HEK293T (cell line): ENCODE measurements around the gene LRBA.

Source experiments
- ARNT ChIP-seq: fragments of 450-650 bp; IDR thresholded peaks from 2 replicates; pipeline ENCODE4 v1.6.1; 2017; ENCODE audit warnings: mild to moderate bottlenecking
- CTBP1 ChIP-seq: fragments of 450-650 bp; IDR thresholded peaks from 2 replicates; pipeline ENCODE4 v1.6.1; 2016; ENCODE audit warnings: borderline replicate concordance
- FOXA1 ChIP-seq: fragments of 450-650 bp; IDR thresholded peaks from 2 replicates; pipeline ENCODE4 v1.6.1; 2016; ENCODE audit warnings: mild to moderate bottlenecking
- FOXM1 ChIP-seq: fragments of 450-650 bp; IDR thresholded peaks from 2 replicates; pipeline ENCODE4 v1.6.1; 2017; ENCODE audit warnings: mild to moderate bottlenecking, borderline replicate concordance
- NFRKB ChIP-seq: fragments of 450-650 bp; IDR thresholded peaks from 2 replicates; pipeline ENCODE4 v1.6.1; 2016; ENCODE audit warnings: mild to moderate bottlenecking, moderate library complexity
- PKNOX1 ChIP-seq: fragments of 450-650 bp; IDR thresholded peaks from 2 replicates; pipeline ENCODE4 v1.6.1; 2016
- SP1 ChIP-seq: fragments of 450-650 bp; IDR thresholded peaks from 2 replicates; pipeline ENCODE4 v1.6.1; 2017
- SUZ12 ChIP-seq: fragments of 450-650 bp; IDR thresholded peaks from 2 replicates; pipeline ENCODE4 v1.6.1; 2016; ENCODE audit warnings: mild to moderate bottlenecking
- TARDBP ChIP-seq: fragments of 450-650 bp; IDR thresholded peaks from 2 replicates; pipeline ENCODE4 v1.6.1; 2016

- TF ChIP-seq TARDBP = no peak
- TF ChIP-seq FOXM1 = no peak
- TF ChIP-seq SUZ12 = no peak
- no peak for TF ChIP-seq FOXA1
- no peak for TF ChIP-seq NFRKB
- TF ChIP-seq ARNT = no peak
- TF ChIP-seq SP1 = no peak
- no peak for TF ChIP-seq PKNOX1
- no peak for TF ChIP-seq CTBP1
These were observed 669.8 kb downstream of the LRBA start for GRCh38 chr4:150345207-150345744.
